ENCODE results near the gene PTPRN2. TPM values are rescaled to one million over a fixed set of nuclear protein-coding genes. Genes with fewer than 3 reads are reported as not detected.
"Not testable (repeated sequence)": the region's sequence is repeated elsewhere in the genome, so short reads cannot be mapped to it uniquely, and the experiment has no call there.

Gene PTPRN2
- total and polyA plus RNA-seq, 8 donors = 4.9 to 136 (median 46.8) TPM

GRCh38 chr7:158308001-158308400 lies 279.6 kb downstream of the PTPRN2 start:
- TF ChIP-seq POLR2AphosphoS5 (IDR thresholded peaks at IDR 0.05) (no peak), POLR2A (IDR thresholded peaks at IDR 0.05) (no peak), EP300 (IDR thresholded peaks at IDR 0.05) (no peak), CTCF (IDR thresholded peaks at IDR 0.05) (no peak)
- Histone ChIP-seq H3K27ac (no peak overlapping the region), H3K36me3 (peaks cover 0 to 3% (median 0%) of the 10 kb centered on the region in 4 donors), H3K4me3 (no peak overlapping the region), H3K27me3 (no peaks in the 10 kb centered on the region), H3K9me3 (peaks cover 0 to 26% (median 20%) of the 10 kb centered on the region in 4 donors), H3K4me1 (no peaks in the 10 kb centered on the region)
- DNase-seq = no peak
- WGBS, 5 donors = 59 to 83% (median 74%) methylated on average over 1 of the region's 1 CpG
- intact Hi-C loops (cut with DNase I; ENCODE audit: low total_unique reads) = no loop called here

GRCh38 chr7:158304072-158304471 lies 283.6 kb downstream of the PTPRN2 start:
- H3K9me3 ChIP-seq = peaks cover 0 to 19% (median 17%) of the 10 kb centered on the region in 4 donors
- WGBS, 5 donors = 87 to 95% (median 91%) methylated on average over 6 of the region's 6 CpGs
- H3K4me3 ChIP-seq; H3K27ac ChIP-seq; intact Hi-C loops (cut with DNase I; ENCODE audit: low total_unique reads); H3K4me1 ChIP-seq; H3K36me3 ChIP-seq; DNase-seq; H3K27me3 ChIP-seq: not testable (repeated sequence)

GRCh38 chr7:158303121-158303520 lies 284.5 kb downstream of the PTPRN2 start:
- 73 to 87% (median 84%) methylated on average over 4 of the region's 4 CpGs for WGBS, 5 donors
- H3K27ac ChIP-seq = no peak overlapping the region
- H3K27me3 ChIP-seq = no peaks in the 10 kb centered on the region
- no peak for TF ChIP-seq EP300 (IDR thresholded peaks at IDR 0.05)
- no peak for TF ChIP-seq CTCF (IDR thresholded peaks at IDR 0.05)
- no peak for TF ChIP-seq POLR2AphosphoS5 (IDR thresholded peaks at IDR 0.05)
- TF ChIP-seq POLR2A (IDR thresholded peaks at IDR 0.05) = no peak
- no peaks in the 10 kb centered on the region for H3K4me1 ChIP-seq
- no peak for DNase-seq
- H3K4me3 ChIP-seq = no peak overlapping the region
- intact Hi-C loops (cut with DNase I; ENCODE audit: low total_unique reads) = no loop called here
- H3K9me3 ChIP-seq = peaks cover 0 to 17% (median 11%) of the 10 kb centered on the region in 4 donors
- no peaks in the 10 kb centered on the region for H3K36me3 ChIP-seq

- Histone ChIP-seq H3K36me3 (no peaks in the 10 kb centered on the region), H3K9me3 (peaks cover 0 to 10% (median 4%) of the 10 kb centered on the region in 4 donors), H3K27me3 (no peaks in the 10 kb centered on the region), H3K4me3 (no peak overlapping the region), H3K27ac (no peak overlapping the region), H3K4me1 (no peaks in the 10 kb centered on the region)
- intact Hi-C loops (cut with DNase I; ENCODE audit: low total_unique reads) = no loop called here
- peak in 1 of 2 donors; percentile 13 for DNase-seq
- TF ChIP-seq POLR2A (IDR thresholded peaks at IDR 0.05) = no peak
- no peak for TF ChIP-seq POLR2AphosphoS5 (IDR thresholded peaks at IDR 0.05)
- TF ChIP-seq CTCF (IDR thresholded peaks at IDR 0.05) = no peak
- TF ChIP-seq EP300 (IDR thresholded peaks at IDR 0.05) = no peak
- WGBS, 5 donors = 84 to 93% (median 86%) methylated on average over 13 to 14 of the region's 14 CpGs
Measured at GRCh38 chr7:158302274-158303070, 285.2 kb downstream of the PTPRN2 start.

GRCh38 chr7:158301207-158301606 lies 286.4 kb downstream of the PTPRN2 start:
- TF ChIP-seq CTCF (IDR thresholded peaks at IDR 0.05) = no peak
- TF ChIP-seq EP300 (IDR thresholded peaks at IDR 0.05) = no peak
- no peak for TF ChIP-seq POLR2AphosphoS5 (IDR thresholded peaks at IDR 0.05)
- no peak for TF ChIP-seq POLR2A (IDR thresholded peaks at IDR 0.05)
- WGBS, 5 donors = 53 to 71% (median 63%) methylated on average over 10 of the region's 10 CpGs
- DNase-seq = peak in 1 of 2 donors; percentile 9

More at GRCh38 chr7:158301207-158301606, 286.4 kb downstream of the PTPRN2 start:
- H3K36me3 ChIP-seq = no peaks in the 10 kb centered on the region
- H3K27ac ChIP-seq = no peak overlapping the region
- H3K27me3 ChIP-seq = no peaks in the 10 kb centered on the region
- H3K4me3 ChIP-seq = no peak overlapping the region
- intact Hi-C loops (cut with DNase I; ENCODE audit: low total_unique reads) = no loop called here
- no peaks in the 10 kb centered on the region for H3K4me1 ChIP-seq
- peaks cover 0 to 6% (median 0%) of the 10 kb centered on the region in 4 donors for H3K9me3 ChIP-seq
